Liver (tissue), 3 donors: Measurements from ENCODE around the gene ZNF484.

Source experiments
- JUND ChIP-seq, 2 donors: IDR thresholded peaks; 2 replicates each; pipeline ENCODE4 v1.6.1; 2016; ENCODE audit warnings: antibody characterized with exemption in 2 of 2
- RXRA ChIP-seq, 2 donors: IDR thresholded peaks; 2 replicates each; pipeline ENCODE4 v1.6.1; 2017 to 2018; ENCODE audit warnings: antibody characterized with exemption in 2 of 2, mild to moderate bottlenecking in 1 of 2
- SP1 ChIP-seq: IDR thresholded peaks from 2 replicates; pipeline ENCODE4 v1.6.1; 2018; ENCODE audit warnings: antibody characterized with exemption, mild to moderate bottlenecking
- TAF1 ChIP-seq: conservative IDR thresholded peaks from 2 replicates; pipeline ENCODE4 v1.6.1; 2016; ENCODE audit warnings: antibody characterized with exemption, mild to moderate bottlenecking
- YY1 ChIP-seq: IDR thresholded peaks from 2 replicates; pipeline ENCODE4 v1.6.1; 2016; ENCODE audit warnings: antibody characterized with exemption, mild to moderate bottlenecking
- TF ChIP-seq, protein P1 (sequence below): fragments of 150-350 bp; IDR thresholded peaks from 2 replicates; pipeline ENCODE4 v1.5.1; 2017; ENCODE audit warnings: improper control_type of control experiment, low read depth, low read length; ENCODE audit not compliant: missing input control
- TF ChIP-seq, protein P2 (sequence below): IDR thresholded peaks from 2 replicates; pipeline ENCODE4 v1.6.1; 2016; ENCODE audit warnings: antibody characterized with exemption, mild to moderate bottlenecking
- TF ChIP-seq, protein P3 (sequence below): IDR thresholded peaks from 2 replicates; pipeline ENCODE4 v1.6.1; 2016; ENCODE audit warnings: antibody characterized with exemption
- TF ChIP-seq, protein P4 (sequence below): IDR thresholded peaks from 2 replicates; pipeline ENCODE4 v1.6.1; 2016; ENCODE audit warnings: antibody characterized with exemption
- donor health status: healthy.
- donor health status: healthy.

DNA sequence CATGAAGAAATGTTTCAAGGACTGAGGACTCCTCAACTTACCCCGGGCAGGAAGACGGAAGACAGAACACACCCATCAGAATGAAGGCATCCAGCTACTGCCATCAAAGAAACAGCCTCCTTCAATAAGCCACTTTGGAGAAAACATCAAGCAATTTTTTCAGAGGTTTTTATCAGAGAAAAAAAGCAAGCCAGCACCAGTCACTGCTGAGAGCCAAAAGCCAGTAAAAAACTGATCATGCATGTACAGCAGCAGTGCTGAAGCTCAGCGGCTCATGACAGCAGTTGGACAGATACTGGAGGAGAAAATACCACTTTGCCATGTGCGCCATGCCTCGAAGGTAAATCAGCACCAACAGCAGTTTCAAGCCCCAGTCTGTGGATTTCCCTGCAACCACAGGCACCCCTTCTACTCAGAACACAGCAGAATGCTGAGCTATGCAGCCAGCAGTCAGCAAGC, 10.1 kb upstream of the ZNF484 start:
- TF ChIP-seq TAF1 (no peak), RXRA (IDR thresholded peaks at IDR 0.05) (no peak), YY1 (no peak), JUND (IDR thresholded peaks at IDR 0.05) (no peak), SP1 (no peak)
- TF ChIP-seq, protein P1, sequence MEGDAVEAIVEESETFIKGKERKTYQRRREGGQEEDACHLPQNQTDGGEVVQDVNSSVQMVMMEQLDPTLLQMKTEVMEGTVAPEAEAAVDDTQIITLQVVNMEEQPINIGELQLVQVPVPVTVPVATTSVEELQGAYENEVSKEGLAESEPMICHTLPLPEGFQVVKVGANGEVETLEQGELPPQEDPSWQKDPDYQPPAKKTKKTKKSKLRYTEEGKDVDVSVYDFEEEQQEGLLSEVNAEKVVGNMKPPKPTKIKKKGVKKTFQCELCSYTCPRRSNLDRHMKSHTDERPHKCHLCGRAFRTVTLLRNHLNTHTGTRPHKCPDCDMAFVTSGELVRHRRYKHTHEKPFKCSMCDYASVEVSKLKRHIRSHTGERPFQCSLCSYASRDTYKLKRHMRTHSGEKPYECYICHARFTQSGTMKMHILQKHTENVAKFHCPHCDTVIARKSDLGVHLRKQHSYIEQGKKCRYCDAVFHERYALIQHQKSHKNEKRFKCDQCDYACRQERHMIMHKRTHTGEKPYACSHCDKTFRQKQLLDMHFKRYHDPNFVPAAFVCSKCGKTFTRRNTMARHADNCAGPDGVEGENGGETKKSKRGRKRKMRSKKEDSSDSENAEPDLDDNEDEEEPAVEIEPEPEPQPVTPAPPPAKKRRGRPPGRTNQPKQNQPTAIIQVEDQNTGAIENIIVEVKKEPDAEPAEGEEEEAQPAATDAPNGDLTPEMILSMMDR, result no peak
- TF ChIP-seq, protein P2, sequence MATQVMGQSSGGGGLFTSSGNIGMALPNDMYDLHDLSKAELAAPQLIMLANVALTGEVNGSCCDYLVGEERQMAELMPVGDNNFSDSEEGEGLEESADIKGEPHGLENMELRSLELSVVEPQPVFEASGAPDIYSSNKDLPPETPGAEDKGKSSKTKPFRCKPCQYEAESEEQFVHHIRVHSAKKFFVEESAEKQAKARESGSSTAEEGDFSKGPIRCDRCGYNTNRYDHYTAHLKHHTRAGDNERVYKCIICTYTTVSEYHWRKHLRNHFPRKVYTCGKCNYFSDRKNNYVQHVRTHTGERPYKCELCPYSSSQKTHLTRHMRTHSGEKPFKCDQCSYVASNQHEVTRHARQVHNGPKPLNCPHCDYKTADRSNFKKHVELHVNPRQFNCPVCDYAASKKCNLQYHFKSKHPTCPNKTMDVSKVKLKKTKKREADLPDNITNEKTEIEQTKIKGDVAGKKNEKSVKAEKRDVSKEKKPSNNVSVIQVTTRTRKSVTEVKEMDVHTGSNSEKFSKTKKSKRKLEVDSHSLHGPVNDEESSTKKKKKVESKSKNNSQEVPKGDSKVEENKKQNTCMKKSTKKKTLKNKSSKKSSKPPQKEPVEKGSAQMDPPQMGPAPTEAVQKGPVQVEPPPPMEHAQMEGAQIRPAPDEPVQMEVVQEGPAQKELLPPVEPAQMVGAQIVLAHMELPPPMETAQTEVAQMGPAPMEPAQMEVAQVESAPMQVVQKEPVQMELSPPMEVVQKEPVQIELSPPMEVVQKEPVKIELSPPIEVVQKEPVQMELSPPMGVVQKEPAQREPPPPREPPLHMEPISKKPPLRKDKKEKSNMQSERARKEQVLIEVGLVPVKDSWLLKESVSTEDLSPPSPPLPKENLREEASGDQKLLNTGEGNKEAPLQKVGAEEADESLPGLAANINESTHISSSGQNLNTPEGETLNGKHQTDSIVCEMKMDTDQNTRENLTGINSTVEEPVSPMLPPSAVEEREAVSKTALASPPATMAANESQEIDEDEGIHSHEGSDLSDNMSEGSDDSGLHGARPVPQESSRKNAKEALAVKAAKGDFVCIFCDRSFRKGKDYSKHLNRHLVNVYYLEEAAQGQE, result no peak
- TF ChIP-seq, protein P3, sequence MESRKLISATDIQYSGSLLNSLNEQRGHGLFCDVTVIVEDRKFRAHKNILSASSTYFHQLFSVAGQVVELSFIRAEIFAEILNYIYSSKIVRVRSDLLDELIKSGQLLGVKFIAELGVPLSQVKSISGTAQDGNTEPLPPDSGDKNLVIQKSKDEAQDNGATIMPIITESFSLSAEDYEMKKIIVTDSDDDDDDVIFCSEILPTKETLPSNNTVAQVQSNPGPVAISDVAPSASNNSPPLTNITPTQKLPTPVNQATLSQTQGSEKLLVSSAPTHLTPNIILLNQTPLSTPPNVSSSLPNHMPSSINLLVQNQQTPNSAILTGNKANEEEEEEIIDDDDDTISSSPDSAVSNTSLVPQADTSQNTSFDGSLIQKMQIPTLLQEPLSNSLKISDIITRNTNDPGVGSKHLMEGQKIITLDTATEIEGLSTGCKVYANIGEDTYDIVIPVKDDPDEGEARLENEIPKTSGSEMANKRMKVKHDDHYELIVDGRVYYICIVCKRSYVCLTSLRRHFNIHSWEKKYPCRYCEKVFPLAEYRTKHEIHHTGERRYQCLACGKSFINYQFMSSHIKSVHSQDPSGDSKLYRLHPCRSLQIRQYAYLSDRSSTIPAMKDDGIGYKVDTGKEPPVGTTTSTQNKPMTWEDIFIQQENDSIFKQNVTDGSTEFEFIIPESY, result no peak
- TF ChIP-seq, protein P4, sequence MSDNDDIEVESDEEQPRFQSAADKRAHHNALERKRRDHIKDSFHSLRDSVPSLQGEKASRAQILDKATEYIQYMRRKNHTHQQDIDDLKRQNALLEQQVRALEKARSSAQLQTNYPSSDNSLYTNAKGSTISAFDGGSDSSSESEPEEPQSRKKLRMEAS, result no peak
